GM06990 (cell line): ENCODE measurements around the gene CS.

Experiments
- DNase-seq: peaks from one replicate; pipeline ENCODE4 v3.0.0-alpha.2; 2011; ENCODE audit not compliant: insufficient read length; ENCODE audit errors: extremely low read depth
- H3K27me3 ChIP-seq: replicated peaks from 2 replicates; pipeline ENCODE4 v1.6.0; 2011; ENCODE audit warnings: low read length; ENCODE audit not compliant: control insufficient read depth, insufficient read depth
- H3K36me3 ChIP-seq: 2 replicates; pipeline ENCODE4 v1.5.1; 2011; ENCODE audit warnings: low read length; ENCODE audit not compliant: control insufficient read depth, insufficient read depth
- H3K4me3 ChIP-seq: replicated peaks from 2 replicates; pipeline ENCODE4 v1.5.1; 2011; ENCODE audit warnings: low read depth, mild to moderate bottlenecking, control low read depth, low read length
- TF ChIP-seq, protein P1 (sequence below): IDR thresholded peaks from 2 replicates; pipeline ENCODE4 v1.5.1; 2011; ENCODE audit warnings: low read length, control low read depth, mild to moderate bottlenecking, inconsistent platforms; ENCODE audit not compliant: insufficient read depth, poor library complexity, severe bottlenecking

Gene CS

DNA sequence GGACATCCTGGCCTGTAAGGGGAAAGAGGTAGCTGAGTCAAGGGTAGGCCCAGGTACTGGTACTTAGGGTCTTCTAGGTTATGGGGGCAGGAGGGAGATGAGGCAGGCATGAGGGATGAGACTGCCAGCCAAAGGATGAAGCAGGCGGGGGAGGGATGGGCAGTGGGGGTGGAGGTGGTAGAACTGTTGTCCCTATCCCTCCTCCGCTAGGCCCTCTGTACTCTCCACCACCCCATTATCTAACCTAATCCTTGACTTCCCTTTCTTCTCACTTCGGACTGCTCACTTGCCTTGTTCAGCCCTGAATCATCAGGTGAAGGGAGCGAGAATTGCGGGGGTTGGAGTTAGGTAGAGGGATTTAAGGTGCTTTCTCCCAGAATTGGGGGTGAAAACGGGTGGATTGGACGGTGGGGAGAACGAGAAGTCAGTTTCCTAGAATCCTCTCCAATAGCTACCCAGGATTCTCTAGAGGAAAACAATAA is 33.1 kb upstream of the CS start:
- TF ChIP-seq, protein P1, sequence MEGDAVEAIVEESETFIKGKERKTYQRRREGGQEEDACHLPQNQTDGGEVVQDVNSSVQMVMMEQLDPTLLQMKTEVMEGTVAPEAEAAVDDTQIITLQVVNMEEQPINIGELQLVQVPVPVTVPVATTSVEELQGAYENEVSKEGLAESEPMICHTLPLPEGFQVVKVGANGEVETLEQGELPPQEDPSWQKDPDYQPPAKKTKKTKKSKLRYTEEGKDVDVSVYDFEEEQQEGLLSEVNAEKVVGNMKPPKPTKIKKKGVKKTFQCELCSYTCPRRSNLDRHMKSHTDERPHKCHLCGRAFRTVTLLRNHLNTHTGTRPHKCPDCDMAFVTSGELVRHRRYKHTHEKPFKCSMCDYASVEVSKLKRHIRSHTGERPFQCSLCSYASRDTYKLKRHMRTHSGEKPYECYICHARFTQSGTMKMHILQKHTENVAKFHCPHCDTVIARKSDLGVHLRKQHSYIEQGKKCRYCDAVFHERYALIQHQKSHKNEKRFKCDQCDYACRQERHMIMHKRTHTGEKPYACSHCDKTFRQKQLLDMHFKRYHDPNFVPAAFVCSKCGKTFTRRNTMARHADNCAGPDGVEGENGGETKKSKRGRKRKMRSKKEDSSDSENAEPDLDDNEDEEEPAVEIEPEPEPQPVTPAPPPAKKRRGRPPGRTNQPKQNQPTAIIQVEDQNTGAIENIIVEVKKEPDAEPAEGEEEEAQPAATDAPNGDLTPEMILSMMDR = no peak
- no peaks in the 10 kb centered on the region for H3K27me3 ChIP-seq
- H3K4me3 ChIP-seq = peak overlapping the region; percentile 63
- DNase-seq = no peak
- H3K36me3 ChIP-seq = peaks cover under 1% of the 10 kb centered on the region; the same call in 1 of the 2 replicates

DNA sequence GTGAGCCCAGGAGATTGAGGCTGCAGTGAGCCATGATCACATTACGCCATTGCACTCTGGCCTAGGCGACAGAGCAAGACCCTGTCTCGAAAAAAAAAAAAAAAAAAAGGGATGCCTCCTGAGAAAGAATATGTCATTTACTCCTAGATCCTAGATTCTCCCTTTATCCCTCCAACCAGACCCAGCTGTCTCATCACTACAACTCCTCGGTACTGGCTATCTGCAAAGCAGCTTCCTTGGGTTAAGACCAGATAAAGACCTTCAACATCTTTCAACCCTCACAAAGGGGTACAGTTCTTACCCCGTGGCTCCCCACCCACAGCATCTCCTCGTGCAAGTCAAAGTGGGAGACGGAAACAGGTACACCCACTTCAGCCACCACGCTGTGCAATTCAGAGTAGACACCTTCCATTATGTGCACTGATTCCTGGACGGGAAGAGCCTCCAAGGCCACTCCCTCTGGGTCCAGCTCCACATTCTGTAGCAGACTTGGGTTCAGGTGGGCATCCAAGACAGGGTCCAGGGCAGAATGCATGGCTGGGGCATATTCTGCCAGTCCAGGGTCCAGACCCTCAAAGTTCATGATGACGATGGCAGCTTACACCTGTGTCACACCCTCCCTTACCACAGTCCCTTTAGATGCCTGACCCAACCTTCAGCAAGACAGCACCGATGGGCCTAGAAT is 32.5 kb upstream of the CS start:
- TF ChIP-seq, protein P1 = no peak
- H3K36me3 ChIP-seq = peaks cover 3% of the 10 kb centered on the region
- no peak for DNase-seq
- H3K4me3 ChIP-seq = peak overlapping the region; percentile 63
- H3K27me3 ChIP-seq = no peaks in the 10 kb centered on the region

DNA sequence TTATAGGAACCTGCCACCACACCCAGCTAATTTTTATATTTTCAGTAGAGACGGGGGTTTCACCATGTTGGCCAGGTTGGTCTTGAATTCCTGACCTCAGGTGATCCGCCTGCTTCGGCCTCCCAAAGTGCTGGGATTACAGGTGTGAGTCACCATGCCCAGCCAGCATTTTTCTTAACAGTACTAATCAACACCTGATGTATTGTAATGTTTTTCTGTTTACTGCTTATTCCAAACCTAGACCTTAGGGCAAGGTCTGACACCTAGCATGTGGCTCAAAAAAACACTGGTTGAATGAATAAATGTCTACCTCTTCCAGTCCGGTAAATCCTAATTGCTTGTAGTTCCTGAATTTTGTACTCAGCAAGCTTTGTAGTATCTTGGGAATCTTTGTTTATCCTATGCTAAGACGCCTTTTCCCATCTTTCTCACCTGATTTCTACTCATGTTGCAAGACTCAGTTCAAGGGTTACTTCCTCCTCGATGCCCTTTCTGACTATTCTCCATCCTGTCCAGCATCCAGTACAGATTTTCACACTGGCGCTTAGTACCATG is 30.9 kb upstream of the CS start:
- DNase-seq = no peak
- peaks cover 12% of the 10 kb centered on the region for H3K36me3 ChIP-seq
- H3K27me3 ChIP-seq = no peaks in the 10 kb centered on the region
- TF ChIP-seq, protein P1 = no peak
- no peak overlapping the region for H3K4me3 ChIP-seq

- TF ChIP-seq, protein P1 = no peak
- no peak for DNase-seq
- no peak overlapping the region for H3K4me3 ChIP-seq
- H3K36me3 ChIP-seq = peaks cover 19% of the 10 kb centered on the region
- no peaks in the 10 kb centered on the region for H3K27me3 ChIP-seq
These were observed 26.4 kb upstream of the CS start for GRCh38 chr12:56326533-56326932.

- TF ChIP-seq, protein P1 = no peak
- Histone ChIP-seq H3K4me3 (no peak overlapping the region), H3K36me3 (peaks cover 19% of the 10 kb centered on the region), H3K27me3 (no peaks in the 10 kb centered on the region)
- no peak for DNase-seq
These were observed 26.0 kb upstream of the CS start for GRCh38 chr12:56326126-56326525.
